ENCODE measurements around the gene MRPS14.

Gene MRPS14

DNA sequence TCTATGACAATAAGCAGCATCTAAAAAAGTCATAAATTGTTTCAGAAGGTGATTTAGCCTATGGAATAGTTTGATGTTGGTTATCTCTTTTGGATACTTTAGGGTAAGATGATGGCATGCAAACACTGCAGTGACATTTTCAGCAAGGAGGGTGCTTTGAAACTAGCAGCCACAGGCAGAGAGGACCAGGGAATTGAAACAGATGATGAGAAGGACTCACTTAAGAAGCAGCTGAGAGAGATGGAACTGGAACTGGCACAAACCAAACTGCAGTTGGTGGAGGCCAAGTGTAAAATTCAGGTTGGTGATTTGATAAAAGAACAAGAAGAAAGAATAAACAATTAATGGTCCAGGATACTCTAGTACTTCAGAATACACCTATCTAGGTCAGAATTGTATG, 34.7 kb downstream of the MRPS14 start:
- no peak for DNase-seq

DNA sequence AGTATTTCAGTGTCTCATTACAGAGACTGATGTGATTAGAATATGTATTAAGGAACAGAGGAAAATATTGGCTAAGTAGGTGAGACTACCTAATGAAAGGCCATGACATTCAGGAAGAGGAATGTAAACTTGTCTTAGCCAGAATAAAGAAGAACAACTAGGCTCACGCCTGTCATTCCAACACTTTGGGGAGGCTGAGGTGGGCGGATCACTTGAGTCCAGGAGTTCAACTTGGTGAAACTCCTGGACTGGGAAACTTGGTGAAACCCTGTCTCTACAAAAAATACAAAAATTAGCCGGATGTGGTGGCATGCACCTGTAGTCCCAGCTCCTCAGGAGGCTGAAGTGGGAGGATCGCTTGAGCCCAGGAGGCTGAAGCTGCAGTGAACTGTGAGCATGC, 38.3 kb downstream of the MRPS14 start:
- DNase-seq: no peak

DNA sequence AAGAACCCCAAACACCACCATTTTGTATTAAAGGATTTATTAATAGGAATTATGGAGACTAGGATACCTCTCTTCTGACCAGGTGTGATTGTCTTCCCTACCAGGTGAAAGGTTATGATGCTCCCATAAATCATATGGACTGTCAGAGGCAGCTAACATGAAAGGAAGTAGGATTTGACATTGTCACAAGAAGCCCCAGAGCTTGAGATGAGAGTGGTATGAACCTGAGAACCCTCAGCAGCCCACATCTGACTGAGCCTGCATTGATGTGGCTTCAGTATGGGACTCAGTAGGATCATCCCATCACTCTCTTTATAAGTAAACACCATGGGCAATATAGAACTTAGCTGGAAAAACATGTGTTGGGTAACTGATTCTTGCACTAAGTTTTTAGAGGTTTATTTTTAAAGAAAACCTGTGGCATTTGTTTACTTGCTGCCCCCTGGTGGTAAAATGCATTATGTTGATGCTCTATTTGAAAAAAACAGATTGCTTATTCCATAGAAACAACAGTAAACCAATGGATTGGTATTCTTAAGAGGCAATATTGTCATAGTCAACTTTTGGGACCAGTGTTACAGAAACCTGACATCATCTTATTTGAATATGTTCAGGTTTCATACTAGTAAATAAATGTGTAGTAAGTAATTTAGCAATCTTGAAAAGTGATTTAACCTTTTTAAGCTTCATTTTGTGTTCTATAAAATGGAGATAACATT, 40.1 kb downstream of the MRPS14 start:
- peak in 3 of 51 donors; percentile 14 to 20 (median 20) for DNase-seq

DNA sequence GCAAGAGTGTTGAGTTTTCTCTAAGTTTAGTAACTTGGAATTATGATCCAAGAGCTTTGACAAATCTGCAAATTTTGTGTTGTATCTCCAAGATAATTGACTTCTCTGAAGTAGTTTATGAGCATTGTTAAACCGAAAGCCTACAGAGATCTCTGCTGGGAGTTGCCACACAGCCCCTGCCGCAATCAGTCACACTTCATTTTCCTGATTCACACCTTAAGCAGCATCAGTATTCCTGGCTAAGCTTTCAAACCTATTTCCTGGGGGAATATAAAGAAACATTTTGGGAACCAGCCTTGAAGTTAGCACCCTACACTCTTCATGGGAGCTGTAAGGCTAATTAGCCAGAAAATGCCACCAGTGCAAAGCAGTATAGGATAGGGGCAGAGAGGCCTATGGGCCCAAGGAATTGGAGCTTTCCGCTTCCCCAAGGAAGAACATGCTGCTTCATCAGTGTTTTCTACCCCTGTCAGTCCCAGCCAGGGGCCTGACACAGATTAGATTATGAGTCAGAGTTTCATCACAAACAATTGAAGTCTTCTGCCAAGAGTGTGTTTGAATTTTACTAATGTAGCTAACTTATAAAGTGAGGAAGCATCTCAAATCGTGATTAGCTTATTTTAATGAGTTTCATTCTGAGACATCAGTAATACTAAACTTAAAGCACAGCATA, 46.7 kb downstream of the MRPS14 start:
- DNase-seq: peak in 1 of 51 donors; percentile 15

DNA sequence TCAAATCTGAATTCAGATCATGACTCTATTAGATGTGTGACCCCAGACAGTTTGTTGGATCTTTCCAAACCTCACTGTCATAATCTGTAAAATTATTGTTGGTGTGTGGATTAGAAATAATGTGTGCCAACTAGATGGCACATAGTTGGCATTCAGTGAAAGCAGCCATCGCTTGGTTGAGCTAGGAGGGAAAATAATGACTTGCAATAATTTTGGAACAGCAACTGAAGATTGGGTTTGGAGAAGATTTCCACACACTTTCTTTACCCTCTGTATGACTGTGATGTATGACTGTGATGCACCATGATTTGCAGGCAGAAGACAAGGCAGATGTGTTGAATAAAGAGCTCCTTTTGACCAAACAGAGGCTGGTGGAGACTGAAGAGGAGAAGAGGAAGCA, 47.5 kb downstream of the MRPS14 start:
- DNase-seq: no peak

DNA sequence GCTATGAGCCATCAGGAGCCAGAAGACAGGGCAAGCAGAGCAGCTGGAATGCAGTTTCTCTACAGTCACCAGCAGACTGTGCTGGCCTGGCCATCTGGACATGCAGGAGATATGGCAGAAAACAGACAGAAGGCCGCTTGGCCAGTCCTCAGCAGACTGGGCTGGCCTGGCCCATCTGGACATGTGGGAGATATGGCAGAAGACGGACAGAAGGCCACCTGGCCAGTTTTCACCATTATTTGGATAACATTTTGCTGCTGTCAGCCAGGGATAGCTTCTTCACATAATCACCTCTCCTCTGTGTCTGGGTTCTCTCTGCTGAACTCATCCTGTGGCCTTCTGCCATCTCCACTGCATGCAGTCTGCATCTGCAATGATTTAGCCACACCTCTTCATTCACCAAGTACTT, 48.5 kb downstream of the MRPS14 start:
- no peak for DNase-seq

DNA sequence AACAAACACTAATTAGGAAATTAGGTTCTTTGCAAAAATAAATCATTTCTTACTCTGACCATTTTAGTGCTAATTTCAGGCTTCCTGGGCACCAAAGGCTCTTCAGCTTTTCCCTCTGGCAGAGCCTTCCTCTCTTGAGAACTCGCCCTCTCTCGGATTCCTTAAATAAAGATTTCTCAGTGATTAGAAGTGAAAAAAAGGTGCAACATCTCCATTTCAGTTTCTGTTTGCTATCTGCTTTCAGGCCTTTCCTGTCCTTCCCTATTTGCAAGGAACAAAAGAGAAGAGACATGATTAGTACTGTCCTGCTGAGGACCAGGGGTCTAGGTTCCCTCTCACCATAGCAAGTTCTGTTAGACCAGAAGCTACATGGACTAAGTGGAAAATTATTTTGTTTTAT, 51.3 kb downstream of the MRPS14 start:
- DNase-seq: peak in 1 of 51 donors; percentile 15

DNA sequence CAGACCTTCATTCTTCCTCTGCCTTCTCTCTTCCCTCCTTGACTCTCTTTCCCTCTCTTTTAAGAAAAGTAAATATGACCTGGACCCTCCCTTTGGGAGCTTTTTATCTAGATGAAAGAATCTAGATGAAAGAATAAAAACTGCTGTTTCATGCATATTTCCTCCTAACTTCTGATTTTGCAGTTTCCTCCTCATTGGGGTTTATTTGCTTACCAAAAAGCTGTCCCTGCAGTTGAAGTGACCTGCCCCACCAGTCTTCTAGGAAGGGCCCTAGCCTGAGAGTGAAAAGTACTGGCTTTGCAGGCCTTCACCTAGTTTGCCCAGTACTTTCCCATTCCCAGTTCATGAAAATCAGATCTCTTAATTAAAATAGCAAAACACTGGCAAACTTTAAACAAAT, 51.8 kb downstream of the MRPS14 start:
- no peak for DNase-seq

DNA sequence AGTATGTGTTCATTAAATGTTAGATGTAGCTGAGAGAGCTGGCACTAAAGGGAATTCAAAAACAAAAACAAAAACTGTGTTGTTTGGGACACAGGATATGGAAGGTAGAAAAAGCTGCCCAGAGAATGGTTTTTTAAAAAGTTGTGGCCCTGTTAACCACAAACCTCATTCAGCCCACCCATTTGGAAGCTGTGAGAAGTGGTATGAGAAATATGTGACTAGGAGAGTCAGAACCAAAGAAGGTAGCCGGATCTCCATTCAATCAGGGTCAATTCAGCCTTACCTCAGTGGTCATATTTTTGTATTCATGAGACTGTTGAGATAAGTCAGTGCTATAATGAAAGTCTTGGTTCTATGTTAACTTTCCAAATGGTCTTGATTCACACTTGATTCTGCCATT, 53.2 kb downstream of the MRPS14 start:
- DNase-seq: no peak

DNA sequence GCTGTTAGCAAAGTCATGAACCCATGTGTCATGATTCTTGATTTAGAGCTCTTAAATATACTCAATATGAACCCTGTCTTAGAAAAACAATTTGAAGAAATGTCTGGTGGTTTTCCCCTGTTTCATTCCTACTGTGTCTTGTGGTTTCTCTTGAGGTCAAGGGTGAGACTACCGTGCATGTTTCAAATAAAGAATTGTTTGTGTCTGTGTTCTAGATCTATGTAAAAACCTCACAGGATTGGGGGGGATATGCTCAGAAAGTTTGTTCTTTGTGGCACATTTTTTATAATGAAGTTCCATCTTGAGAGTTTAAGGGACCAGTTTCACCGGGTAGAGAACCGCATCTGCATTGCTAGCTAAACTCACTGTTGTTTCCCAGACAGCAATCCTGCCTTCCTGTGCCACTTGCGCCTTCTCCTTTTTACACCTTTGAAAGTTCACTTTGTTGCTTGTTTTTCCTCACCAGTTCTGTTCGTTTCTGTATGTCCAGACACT, 54.4 kb downstream of the MRPS14 start:
- no peak for DNase-seq

DNA sequence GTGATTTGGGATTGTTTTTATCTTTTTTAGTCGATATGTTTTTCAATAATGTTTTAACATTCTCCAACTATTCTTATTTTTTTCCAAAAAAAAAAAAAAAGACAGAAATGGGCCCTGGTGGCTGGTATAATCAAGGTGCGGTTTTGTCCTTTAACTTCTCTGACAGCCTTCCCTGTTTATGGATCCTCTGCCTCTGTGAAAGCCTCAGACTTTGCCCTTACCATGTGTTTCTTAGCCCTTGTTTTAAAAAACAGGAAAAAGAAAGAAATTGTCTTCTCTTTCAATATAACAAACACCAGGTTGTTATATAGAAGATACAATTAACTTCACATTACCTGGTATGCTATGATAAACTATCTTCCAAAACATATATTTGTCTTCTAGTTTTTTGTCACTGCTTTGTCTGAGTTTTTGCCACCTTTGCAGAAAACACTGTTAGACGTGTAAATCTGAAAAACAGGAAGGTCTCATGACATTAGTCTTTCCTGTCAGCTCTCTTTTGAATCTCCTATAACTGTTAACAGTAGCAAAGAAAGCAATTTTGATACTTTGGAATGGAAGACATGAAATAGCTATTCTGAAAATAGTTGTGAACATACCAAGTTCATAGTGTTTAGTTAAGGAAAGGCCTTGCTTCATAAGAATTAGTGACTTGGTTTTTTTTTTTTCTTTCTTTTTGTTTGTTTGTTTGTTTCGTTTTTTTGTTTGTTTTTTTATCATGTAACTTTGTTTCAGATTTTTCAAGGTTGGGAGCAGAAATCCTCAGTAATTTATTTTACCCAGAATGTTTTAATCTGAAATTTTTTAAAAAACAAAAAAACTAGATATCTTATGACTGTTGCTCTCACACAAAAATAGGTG, 55.1 kb downstream of the MRPS14 start:
- DNase-seq: no peak

DNA sequence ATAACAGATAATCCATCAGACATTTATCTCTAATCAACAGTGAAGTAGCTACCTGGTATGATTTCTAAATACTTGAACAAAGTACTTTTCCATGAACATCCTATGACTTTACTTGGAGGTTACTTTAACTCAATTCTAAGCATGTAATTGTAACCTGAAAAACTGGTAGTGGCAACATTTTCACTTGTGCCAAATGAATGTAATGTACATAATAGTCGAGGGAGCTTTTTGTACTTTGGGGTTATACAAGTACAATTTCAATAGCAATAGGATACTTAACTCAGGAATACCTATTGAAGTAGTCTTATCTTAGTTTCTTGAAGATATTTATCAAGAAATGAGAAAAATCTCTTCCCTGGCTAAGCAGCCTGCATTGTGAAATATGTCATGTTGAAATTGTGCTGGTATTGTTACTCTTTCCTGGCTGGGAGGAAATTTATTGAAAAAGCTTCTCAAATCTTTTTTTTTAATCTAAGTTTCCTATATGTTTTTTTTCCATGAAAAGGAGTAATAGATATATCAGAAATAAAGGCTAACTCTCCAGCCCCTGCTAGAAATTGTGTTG, 57.1 kb downstream of the MRPS14 start:
- no peak for DNase-seq

DNA sequence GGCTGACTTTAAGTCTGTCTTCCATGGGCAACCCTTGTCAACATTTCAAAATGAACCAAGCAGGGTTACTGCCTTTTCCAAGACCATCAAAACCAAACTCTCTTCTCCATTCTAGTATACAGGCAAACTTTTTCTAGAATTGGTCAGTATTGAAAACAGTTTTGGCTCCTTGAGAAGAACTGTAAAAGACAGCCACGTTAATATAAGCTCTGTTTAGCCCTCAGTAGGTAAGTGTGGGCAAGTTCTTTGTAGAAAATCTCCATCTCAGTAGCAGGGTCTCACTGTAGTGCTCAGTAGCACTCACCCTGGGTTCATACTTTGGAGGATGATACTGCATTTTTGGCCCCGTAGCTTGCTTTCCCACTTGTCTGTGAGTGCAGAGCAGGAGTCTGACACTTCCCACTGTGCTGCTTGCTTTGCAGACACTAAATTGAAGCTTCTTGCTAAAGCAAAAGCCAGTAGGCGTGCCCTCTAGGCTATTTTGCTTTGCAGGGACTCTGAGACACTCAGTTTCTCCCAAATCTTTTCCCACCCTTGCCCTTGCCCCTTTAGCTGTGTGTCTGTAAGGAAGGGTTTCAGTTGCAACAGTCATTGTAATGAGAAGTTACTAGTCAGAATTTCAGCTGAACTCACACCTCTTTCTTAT, 57.7 kb downstream of the MRPS14 start:
- peak in 14 of 51 donors; percentile 10 to 76 (median 21) for DNase-seq

DNA sequence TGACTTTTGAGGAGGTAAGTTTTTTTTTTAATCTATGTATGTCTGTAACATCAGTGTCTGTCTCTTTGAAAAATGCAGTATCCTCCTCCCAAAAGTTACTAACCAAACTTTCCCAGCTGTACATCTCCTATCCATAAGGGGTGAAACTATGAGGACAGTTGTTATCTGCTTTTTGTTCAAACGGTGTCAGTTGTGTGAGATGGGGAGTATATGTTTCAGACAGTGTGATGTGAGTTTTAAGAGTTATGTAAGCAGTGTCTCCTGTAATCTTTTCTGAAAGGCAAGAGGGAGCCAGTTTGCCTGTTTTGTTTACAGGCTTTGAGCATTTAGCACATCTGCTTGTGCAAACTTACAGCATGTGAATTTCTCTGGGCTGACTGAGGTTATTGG, 58.3 kb downstream of the MRPS14 start:
- DNase-seq: peak in 1 of 51 donors; percentile 59

DNA sequence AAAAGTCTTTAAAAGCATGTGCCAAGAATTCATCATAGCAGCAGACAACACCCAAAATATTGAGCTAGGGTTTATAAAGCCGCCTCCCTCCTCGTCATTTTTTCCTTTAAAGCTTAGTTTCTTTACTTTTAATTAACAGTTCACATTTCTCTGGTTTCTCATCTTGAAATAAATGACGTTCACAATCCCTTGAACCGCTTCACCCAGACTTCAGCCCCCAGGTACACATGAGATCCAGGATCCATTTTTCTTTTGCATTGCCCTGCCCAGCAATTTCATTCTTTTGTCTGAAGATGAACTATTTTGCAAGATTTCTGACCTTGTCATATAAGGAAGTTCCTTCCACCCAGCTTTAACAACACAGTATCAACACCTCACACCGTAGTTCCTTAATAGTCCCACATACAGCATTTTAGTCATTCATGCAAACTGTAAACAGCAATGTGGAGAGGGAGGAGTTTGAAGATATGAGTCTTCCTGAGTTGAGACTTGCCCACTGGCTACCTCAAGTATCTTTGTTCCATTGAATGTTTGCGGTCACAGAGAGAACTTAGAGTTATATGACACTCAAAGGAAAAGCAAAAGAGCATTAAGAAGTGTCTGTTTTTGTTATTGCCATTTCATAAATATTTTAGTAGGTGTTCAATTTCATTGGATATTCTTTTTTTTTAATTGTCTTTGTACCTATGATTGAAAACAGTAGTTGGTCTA, 58.8 kb downstream of the MRPS14 start:
- DNase-seq: peak in 2 of 51 donors; percentile 12 to 26

DNA sequence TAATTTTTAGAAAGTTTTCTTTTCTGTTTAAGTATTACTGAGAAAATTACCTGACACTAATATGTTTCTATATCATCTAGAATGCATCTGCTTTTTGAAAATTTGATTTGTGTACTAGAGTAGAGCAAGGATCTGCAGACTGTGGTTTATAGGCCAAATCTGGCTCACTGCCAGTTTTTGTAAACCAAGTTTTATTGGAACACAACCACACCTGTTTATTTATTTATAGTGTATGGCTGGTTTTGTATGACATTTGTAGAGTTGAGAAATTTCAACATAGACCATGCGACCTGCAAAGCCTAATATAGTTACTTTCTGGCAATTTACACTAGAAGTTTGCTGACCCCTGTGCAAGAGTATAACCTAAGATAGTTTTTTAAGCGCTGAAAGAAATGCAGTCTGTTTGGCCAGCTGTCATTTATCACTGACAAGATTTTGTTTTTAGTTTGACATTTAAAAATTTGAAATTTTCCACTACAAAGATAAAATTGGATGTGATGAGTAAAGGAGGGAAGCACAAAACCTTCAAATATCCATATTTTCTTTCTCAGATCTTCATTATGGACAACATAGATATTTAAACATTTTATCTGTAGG, 59.6 kb downstream of the MRPS14 start:
- no peak for DNase-seq

Data from hypothalamus (tissue), 51 donors.